Esophagus muscularis mucosa (tissue), 3 donors: ENCODE results near the gene ADAM8.

Experiments used
- POLR2AphosphoS5 ChIP-seq, 2 donors: sonication (generic); formaldehyde crosslinking; IDR thresholded peaks; one replicate each; pipeline ENCODE4 v1.6.1; 2017; ENCODE audit warnings: antibody characterized with exemption in 2 of 2
- TF ChIP-seq, protein P1 (sequence below), 3 experiments: fragments of 200-600 bp in 2 of 3; fragments of 450-650 bp in 1 of 3; sonication (generic) in 2 of 3; IDR thresholded peaks; one replicate each; pipeline ENCODE4 v1.5.1; 2017 to 2019; ENCODE audit warnings: antibody characterized with exemption in 3 of 3, mild to moderate bottlenecking in 2 of 3, moderate library complexity in 1 of 3

DNA sequence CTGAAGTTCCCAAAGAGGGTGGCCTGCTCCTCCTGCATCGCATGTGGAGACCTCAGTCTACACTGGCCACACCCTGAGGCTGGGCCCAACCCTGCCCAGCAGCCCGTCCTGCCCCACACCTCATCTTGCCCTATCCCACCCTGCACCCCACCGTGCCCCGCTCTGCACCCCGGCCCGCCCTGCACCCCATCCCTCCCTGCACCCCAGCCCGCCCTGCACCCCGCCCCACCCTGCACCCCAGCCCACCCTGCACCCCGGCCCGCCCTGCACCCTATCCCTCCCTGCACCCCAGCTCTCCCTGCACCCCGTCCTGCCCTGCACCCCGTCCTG lies 24.5 kb downstream of the ADAM8 start:
- no peak for TF ChIP-seq POLR2AphosphoS5 (IDR thresholded peaks at IDR 0.05)
- TF ChIP-seq, protein P1, sequence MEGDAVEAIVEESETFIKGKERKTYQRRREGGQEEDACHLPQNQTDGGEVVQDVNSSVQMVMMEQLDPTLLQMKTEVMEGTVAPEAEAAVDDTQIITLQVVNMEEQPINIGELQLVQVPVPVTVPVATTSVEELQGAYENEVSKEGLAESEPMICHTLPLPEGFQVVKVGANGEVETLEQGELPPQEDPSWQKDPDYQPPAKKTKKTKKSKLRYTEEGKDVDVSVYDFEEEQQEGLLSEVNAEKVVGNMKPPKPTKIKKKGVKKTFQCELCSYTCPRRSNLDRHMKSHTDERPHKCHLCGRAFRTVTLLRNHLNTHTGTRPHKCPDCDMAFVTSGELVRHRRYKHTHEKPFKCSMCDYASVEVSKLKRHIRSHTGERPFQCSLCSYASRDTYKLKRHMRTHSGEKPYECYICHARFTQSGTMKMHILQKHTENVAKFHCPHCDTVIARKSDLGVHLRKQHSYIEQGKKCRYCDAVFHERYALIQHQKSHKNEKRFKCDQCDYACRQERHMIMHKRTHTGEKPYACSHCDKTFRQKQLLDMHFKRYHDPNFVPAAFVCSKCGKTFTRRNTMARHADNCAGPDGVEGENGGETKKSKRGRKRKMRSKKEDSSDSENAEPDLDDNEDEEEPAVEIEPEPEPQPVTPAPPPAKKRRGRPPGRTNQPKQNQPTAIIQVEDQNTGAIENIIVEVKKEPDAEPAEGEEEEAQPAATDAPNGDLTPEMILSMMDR (IDR thresholded peaks at IDR 0.05): no peak
